EH (cell line): ENCODE measurements around the gene OGFR.
A peak's percentile ranks its signal among the peaks of the same experiment; 100 is the strongest.

ENCODE experiments used
- DNase-seq: peaks from one replicate; pipeline ENCODE4 v3.0.0-alpha.2; 2015; ENCODE audit warnings: low read depth

Gene OGFR

GRCh38 chr20:62770111-62770910, 34.3 kb upstream of the OGFR start:
- no peak for DNase-seq

DNA sequence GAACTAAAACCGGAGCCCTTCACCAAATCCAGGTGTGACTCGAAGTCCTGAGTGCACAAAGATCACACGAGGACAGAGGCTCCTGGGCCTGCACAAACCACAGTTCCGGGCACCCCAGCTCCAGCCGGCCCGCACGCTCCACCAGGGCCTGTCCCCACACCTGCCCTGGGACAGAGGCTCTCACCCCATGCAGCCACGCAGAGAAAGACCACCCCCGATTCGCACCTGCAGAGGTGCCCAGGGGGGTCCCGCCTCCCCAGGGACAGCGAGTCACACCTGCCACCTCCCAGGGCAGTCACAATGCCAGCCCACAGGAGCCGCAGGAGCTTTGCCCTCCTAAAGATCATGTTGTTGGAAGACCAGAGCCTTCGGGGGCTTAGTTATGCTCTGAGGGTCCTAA, 33.7 kb upstream of the OGFR start:
- no peak for DNase-seq

DNA sequence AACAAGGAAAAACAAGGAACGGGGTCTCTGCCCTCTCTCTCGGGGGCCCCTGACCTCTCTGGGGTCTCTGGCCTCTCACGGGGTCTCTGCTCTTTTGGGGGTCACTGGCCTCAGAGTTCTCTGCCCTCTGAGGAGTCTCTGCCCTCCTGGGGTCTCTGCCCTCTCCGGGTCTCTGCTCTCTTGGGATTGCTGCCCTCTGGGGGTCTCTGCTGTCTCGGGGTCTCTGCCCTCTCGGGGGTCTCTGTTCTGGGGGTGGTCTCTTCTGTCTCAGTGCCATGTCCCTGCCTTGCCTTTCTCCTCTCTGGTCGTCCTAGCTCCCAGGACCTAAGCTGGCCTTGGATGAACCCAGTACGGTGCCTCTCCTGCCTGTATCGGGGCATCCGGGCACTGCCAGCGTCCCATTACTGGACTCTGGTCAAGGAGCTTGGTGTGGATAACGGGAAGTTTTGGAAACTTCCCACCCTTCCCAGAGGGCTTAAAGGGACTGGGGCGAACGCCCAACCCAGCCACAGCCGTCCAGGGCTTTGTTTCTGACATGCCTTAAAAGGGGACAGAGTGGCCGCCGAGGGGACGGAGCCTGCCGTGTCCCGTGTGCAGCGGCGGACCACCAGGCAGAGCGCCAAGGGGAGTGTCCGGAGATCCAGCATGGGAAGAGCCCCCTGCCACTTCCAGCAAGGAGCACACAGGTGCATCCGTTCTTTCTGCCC, 33.1 kb upstream of the OGFR start:
- DNase-seq = no peak

- no peak for DNase-seq
Measured at GRCh38 chr20:62772103-62772611, 32.5 kb upstream of the OGFR start.

- DNase-seq = no peak
Measured at GRCh38 chr20:62772619-62772989, 32.0 kb upstream of the OGFR start.

GRCh38 chr20:62772990-62773844, 31.4 kb upstream of the OGFR start:
- DNase-seq = peak; percentile 24

- no peak for DNase-seq
Measured at GRCh38 chr20:62773845-62774714, 30.6 kb upstream of the OGFR start.

DNA sequence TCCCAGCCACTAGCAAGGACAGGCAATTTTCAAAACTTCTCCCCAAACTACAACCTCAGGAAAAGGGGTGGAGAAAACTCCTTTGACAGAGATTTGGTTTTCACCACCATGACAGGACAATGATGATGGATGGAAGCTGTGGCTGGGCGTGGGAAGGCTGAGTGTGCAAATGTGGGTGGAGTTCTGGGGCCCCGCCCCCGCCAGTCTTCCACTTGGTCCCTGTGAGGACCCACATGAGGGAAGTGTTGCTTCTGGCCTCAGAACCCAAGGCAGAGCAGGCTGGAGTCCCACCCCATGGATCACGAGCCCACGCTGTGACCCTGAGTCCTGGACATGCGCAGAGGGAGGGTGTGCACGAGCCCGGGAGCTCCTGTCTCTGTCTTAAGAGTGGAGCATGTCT, 29.9 kb upstream of the OGFR start:
- no peak for DNase-seq

DNA sequence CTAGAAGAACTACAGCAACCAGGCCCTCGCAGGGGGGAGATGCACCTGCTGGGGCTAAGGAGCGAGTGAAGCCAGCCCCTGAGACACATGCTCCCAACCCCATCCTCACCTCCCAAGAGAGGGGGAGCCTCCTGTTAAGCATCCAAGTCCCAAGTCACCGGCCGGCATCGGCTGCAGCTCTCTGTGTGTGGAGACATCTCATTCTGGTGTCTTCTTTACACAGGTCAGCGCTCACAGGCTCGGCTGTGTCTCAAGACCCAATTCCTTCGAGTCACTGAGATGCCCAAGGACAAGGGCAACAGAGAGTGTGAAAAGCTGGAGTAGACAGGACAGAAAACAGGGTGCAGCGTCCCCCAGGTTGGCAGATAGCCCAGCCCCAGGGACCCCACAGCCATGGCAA, 29.4 kb upstream of the OGFR start:
- no peak for DNase-seq

GRCh38 chr20:62776035-62776691, 28.5 kb upstream of the OGFR start:
- no peak for DNase-seq

DNA sequence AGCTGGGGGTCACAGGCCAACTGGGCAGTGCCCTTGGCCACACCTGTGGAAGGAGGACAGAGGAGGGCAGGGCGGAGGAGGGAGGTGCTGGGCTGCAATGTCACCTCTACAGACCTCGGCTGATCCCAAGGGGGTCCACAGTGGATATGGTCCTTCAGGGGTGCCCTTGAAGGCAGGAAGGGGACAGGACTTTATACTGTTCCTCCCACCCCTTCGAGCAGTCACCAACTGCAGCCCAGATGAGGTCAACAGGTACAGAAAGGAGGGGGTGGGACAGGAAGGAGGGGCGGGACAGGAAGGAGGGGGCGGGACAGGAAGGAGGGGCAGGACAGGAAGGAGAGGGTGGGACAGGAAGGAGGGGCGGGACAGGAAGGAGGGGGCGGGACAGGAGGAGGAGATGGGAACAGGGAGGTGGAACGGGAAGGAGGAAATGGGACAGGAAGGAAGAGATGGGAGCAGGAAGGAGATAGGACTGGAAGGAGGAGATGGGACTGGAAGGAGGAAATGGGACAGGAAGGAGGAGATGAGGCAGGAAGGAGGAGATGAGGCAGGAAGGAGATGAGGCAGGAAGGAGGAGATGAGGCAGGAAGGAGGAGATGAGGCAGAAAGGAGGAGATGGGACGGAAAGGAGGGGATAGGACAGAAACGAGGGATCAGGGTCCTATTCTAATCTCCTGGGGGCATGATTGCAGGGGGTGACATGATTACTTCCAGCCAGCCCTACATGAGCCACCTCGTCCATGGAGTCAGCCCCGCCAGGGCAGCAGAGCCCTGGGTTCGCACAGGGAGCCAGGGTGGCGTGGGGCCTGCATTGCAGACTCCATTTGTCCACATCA, 27.7 kb upstream of the OGFR start:
- peak; percentile 39 for DNase-seq

- no peak for DNase-seq
Measured at GRCh38 chr20:62777528-62777830, 27.2 kb upstream of the OGFR start.

DNA sequence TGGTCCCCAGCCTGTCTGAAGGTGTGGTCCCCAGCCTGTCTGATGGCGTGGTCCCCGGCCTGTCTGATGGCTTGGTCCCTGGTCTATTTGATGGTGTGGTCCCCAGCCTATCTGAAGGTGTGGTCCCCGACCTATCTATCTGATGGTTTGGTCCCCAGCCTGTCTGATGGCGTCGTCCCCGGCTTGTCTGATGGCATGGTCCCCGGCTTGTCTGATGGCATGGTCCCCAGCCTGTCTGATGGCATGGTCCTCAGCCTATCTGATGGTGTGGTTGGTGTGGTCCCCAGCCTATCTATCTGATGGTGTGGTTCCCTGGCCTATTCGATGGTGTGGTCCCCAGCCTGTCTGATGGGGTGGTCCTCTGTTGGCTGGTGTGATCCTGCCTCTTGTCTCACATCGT, 26.6 kb upstream of the OGFR start:
- DNase-seq = no peak

DNA sequence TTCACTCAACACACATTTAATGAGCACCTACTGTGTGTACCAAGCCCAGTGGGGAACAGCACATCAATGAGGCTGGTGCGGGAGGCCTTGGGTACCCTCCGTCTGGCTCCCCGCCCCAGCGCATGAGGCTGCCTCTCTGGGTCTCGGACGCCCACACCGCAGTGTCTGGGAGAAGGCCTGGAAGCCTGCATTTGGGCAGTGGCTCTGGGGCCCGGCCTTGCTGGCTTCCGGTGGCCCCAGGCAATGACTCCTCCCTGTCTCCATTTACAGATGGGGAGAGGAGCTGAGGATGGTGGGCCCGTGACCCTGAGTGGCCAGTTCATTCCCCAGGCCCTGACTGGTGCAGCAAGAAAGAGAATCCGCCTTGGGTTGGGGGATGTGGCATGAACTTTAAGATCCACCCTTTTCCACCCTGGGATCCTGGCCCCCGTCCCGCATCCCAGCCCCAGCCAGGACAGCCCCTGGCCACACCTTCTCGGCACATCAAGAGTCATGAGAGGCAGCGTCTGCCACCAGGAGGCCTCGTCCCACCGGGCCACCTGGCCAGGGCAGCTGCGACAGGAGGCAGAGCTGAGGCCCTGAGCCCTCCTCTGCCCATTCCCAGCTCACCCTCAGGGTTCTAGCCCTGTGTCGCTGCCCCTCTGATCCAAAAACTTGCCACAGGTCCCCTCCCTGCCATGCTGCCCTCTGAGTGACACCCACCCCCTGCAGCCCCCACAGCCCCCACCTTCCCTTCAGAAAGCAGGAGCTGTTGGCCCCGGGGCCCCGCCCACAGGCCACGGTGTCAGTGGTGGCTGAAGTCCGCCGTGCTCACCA, 25.8 kb upstream of the OGFR start:
- no peak for DNase-seq

- DNase-seq = no peak
Measured at GRCh38 chr20:62779417-62779685, 25.3 kb upstream of the OGFR start.

DNA sequence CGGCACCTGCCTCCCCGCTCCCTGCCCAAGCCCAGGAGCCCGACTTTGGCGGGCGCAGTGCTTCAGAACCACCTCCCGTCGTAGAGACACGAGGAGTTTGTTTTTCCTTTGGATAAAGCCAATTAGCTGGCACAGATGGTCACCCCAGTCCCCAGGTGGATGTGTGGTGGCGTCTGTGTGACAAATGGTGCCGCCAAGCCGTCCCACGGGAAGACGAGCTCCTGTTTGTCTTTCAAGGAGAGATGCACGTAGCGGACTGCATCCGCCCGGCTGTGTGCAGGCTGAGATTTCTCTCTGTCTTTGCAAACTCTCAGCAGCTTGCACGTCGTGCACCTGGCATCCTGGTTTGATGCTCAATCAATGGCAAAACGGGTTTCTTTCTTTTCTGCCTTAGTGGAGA, 24.4 kb upstream of the OGFR start:
- DNase-seq = no peak

DNA sequence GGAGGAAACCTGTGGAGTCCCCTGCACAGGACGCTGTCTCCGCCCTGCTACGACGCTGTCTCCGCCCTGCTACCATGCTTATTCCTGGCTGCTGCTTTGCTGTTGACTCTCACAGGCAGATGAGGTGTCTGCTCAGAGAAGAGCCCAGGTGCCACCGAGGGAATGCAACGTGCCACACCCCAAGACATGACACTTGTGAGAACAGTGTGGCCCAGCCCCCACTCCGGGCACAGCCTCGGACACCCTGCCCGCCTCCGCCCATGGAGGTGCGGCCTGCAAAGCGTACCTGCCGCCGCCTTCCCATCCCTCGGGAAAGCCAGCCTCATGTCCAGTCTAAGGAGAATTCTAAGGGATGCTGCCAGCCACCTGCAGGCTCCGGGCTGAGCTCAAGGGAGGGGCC, 23.9 kb upstream of the OGFR start:
- no peak for DNase-seq

DNA sequence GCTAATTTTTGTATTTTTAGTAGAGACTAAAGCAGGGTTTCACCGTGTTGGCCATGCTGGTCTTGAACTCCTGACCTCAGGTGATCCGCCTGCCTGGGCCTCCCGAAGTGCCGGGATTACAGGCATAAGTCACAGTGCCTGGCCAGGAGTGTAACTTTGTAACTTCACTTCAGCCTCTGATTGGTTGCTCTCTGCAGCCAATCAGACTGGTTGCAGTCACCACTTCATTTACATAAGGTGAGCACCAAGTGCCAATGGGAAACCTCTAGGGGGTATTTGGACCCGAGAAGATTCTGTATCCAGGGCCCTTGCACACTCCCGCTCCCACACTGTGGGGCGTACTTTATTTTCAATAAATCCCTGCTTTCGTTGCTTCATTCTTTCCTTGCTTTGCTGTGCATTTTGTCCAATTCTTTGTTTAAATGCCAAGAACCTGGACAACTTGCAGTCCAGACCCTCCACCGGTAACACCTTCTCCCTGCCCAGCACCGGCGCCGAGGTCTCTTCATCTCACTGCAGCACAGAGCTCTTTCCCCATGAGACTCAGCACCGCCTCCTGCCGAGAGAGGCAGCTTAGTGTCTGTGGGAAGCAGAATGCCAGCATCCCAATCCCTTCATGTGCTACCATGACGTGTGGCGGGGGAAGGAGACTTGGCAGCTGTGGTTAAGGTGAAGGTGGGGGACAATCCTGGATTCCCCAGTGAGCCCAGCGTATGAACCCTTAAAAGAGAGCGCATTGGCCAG, 22.3 kb upstream of the OGFR start:
- DNase-seq = no peak

DNA sequence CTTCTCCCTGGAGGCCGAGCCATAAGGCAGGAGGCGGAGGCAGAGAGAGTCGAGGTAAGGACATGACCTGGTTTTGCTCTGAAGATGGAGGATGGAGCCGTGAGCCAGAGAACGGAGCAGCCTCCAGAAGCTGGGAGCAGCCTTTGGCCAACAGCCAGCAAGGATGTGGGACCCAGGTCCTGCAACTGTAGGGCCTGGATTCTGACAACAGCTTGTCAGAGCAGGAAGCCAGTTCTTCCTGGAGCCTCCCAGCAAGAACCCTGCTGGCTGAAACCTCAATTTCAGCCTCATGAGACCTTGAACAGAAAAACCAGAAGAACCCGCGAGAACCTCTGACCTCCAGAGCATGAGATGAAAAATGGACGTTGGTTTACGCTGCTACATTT, 21.7 kb upstream of the OGFR start:
- DNase-seq = no peak
